A549 (cell line): Measurements from ENCODE around the gene UBASH3B. TPM values are rescaled to one million over a fixed set of nuclear protein-coding genes. Genes with fewer than 3 reads are reported as not detected.
A peak's percentile ranks its signal among the peaks of the same experiment; 100 is the strongest.

Experiments used
- ATAC-seq, 2 experiments: fragments of 200-7000 bp in 1 of 2; fragments of >200 bp in 1 of 2; cut with Nextera tagmentation in 1 of 2; cut with Tn5 transposase in 1 of 2; 3 replicates each; pipeline versions ENCODE4 v1.8.0 to v1.9.1; 2018 to 2020; ENCODE audit warnings: mild to moderate bottlenecking in 1 of 2, moderate library complexity in 1 of 2
- CTCF ChIA-PET: fragments of 300-600 bp; sonication (Branson Sonifier 250); formaldehyde crosslinking; extraction: SDS; loops from one replicate; lab custom pipeline; 2021; ENCODE audit warnings: antibody characterized with exemption, inconsistent platforms; lab: Yijun Ruan, JAX
- POLR2A ChIA-PET: fragments of 350-600 bp; formaldehyde crosslinking; extraction: SDS; loops from one replicate; lab custom pipeline; 2021; ENCODE audit warnings: antibody characterized with exemption, inconsistent platforms; lab: Yijun Ruan, JAX
- DNase-seq, 2 experiments: peaks; one replicate each; pipeline versions ENCODE4 v3.0.0 to v3.0.0-alpha.2; 2011 to 2016; ENCODE audit warnings: low read depth in 1 of 2, low spot score in 1 of 2
- FAIRE-seq: peaks from 2 replicates; lab custom pipeline; 2011; peaks lifted over from hg19 to GRCh38; lab: Jason Lieb, UNC
- H3K27ac ChIP-seq, 2 experiments: fragments of >200 bp; sonication (Bioruptor Twin); formaldehyde crosslinking; 3 replicates each; pipeline ENCODE4 v1.5.1; 2016 to 2017
- H3K4me1 ChIP-seq: fragments of >200 bp; sonication (Bioruptor Twin); formaldehyde crosslinking; 3 replicates; pipeline ENCODE4 v1.6.1; 2016
- H3K4me2 ChIP-seq: fragments of >200 bp; sonication (Bioruptor Twin); formaldehyde crosslinking; 3 replicates; pipeline ENCODE4 v1.6.1; 2016
- H3K4me3 ChIP-seq: fragments of >200 bp; sonication (Bioruptor Twin); formaldehyde crosslinking; 3 replicates; pipeline ENCODE4 v1.5.1; 2016
- H3K9me3 ChIP-seq: fragments of >200 bp; sonication (Bioruptor Twin); formaldehyde crosslinking; 3 replicates; pipeline ENCODE4 v1.6.1; 2016
- CBX2 ChIP-seq: fragments of 200-600 bp; sonication (generic); IDR thresholded peaks from 2 replicates; pipeline ENCODE4 v1.6.1; 2016; ENCODE audit warnings: low read depth, mild to moderate bottlenecking, borderline replicate concordance
- CBX8 ChIP-seq: fragments of 200-600 bp; sonication (generic); IDR thresholded peaks from 2 replicates; pipeline ENCODE4 v1.6.1; 2016
- CEBPB ChIP-seq, 2 experiments: fragments of >200 bp in 1 of 2; sonication (Bioruptor Twin) in 1 of 2; formaldehyde crosslinking in 1 of 2; IDR thresholded peaks; 2 replicates each; pipeline ENCODE4 v1.6.1; 2012 to 2016
- CHD4 ChIP-seq: fragments of 200-600 bp; sonication (generic); IDR thresholded peaks from 2 replicates; pipeline ENCODE4 v1.6.1; 2016; ENCODE audit warnings: antibody characterized with exemption, mild to moderate bottlenecking, borderline replicate concordance
- EHF ChIP-seq: fragments of 250-450 bp; sonication (Bioruptor Pico); IDR thresholded peaks from 2 replicates; pipeline ENCODE4 v1.5.0; 2020; ENCODE audit warnings: mild to moderate bottlenecking
- EP300 ChIP-seq, 2 experiments: fragments of >200 bp; sonication (Bioruptor Twin); formaldehyde crosslinking; IDR thresholded peaks; 2 replicates in 1 of 2; 3 replicates in 1 of 2; pipeline ENCODE4 v1.6.1; 2016 to 2017
- FOSB ChIP-seq: fragments of 250-450 bp; sonication (Bioruptor Pico); IDR thresholded peaks from 2 replicates; pipeline ENCODE4 v1.5.0; 2020; ENCODE audit warnings: mild to moderate bottlenecking, moderate library complexity
- FOXS1 ChIP-seq: fragments of 250-450 bp; sonication (Bioruptor Pico); IDR thresholded peaks from 2 replicates; pipeline ENCODE4 v1.5.0; 2020; ENCODE audit warnings: mild to moderate bottlenecking, moderate library complexity
- HDAC2 ChIP-seq: fragments of 200-600 bp; sonication (generic); IDR thresholded peaks from 2 replicates; pipeline ENCODE4 v1.6.1; 2016
- HEYL ChIP-seq: fragments of 250-450 bp; sonication (Bioruptor Pico); IDR thresholded peaks from 2 replicates; pipeline ENCODE4 v1.8.0; 2021; ENCODE audit warnings: mild to moderate bottlenecking, moderate library complexity
- JUN ChIP-seq, 2 experiments: fragments of >200 bp; sonication (Bioruptor Twin); formaldehyde crosslinking; IDR thresholded peaks; 2 replicates in 1 of 2; 3 replicates in 1 of 2; pipeline ENCODE4 v1.6.1; 2016 to 2017
- MYC ChIP-seq: IDR thresholded peaks from 2 replicates; pipeline ENCODE4 v1.6.1; 2012; ENCODE audit warnings: mild to moderate bottlenecking, inconsistent platforms, low read length, improper control_type of control experiment, borderline replicate concordance
- PHF8 ChIP-seq: fragments of 200-600 bp; sonication (generic); IDR thresholded peaks from 2 replicates; pipeline ENCODE4 v1.6.1; 2016; ENCODE audit warnings: low read depth, mild to moderate bottlenecking, antibody characterized with exemption, moderate library complexity, borderline replicate concordance
- RAD21 ChIP-seq, 2 experiments: fragments of >200 bp in 1 of 2; sonication (Bioruptor Twin) in 1 of 2; formaldehyde crosslinking in 1 of 2; IDR thresholded peaks in 1 of 2; conservative IDR thresholded peaks in 1 of 2; 2 replicates in 1 of 2; 3 replicates in 1 of 2; pipeline ENCODE4 v1.6.1; 2012 to 2018; ENCODE audit warnings: inconsistent platforms in 1 of 2
- RCOR1 ChIP-seq: fragments of 150-350 bp; IDR thresholded peaks from 2 replicates; pipeline ENCODE4 v1.6.1; 2014; ENCODE audit warnings: antibody characterized with exemption, low read length, low read depth
- RFX5 ChIP-seq: fragments of 450-650 bp; IDR thresholded peaks from 2 replicates; pipeline ENCODE4 v1.7.1; 2014; ENCODE audit warnings: antibody characterized with exemption, mild to moderate bottlenecking, moderate library complexity
- RNF2 ChIP-seq: fragments of 200-600 bp; sonication (generic); IDR thresholded peaks from 2 replicates; pipeline ENCODE4 v1.6.1; 2016; ENCODE audit warnings: low read depth, mild to moderate bottlenecking, antibody characterized with exemption, moderate library complexity, borderline replicate concordance
- SMC3 ChIP-seq: fragments of >200 bp; sonication (Bioruptor Twin); formaldehyde crosslinking; IDR thresholded peaks from 3 replicates; pipeline ENCODE4 v1.6.1; 2018; ENCODE audit warnings: inconsistent platforms
- SREBF2 ChIP-seq: fragments of 450-650 bp; IDR thresholded peaks from 2 replicates; pipeline ENCODE4 v1.6.1; 2014; ENCODE audit warnings: mild to moderate bottlenecking, moderate library complexity
- TP53 ChIP-seq: fragments of 250-450 bp; sonication (Bioruptor Pico); IDR thresholded peaks from 2 replicates; pipeline ENCODE4 v1.5.0; 2021; ENCODE audit warnings: mild to moderate bottlenecking, moderate library complexity
- ZC3H11A ChIP-seq: fragments of 450-650 bp; IDR thresholded peaks from 2 replicates; pipeline ENCODE4 v1.6.1; 2014; ENCODE audit warnings: antibody characterized with exemption, mild to moderate bottlenecking
- WGBS: methylation state at CpG from one replicate; pipeline ENCODE4 v1.1.6; 2017; ENCODE audit errors: missing lambda C conversion rate; 5-methylcytosine and 5-hydroxymethylcytosine counted together
- polyA plus RNA-seq, 4 experiments: library from polyadenylated mRNA; depleted of rRNA in 3 of 4; stranded (reverse); fragments of >200 nt; fragmentation: RNase III in 1 of 4; extraction: RNeasy Plus Mini Kit Qiagen cat#74134 plus additional on column Dnase treatment in 1 of 4; gene quantifications; 2 replicates in 3 of 4; 3 replicates in 1 of 4; pipeline ENCODE4 v1.2.3, GENCODE V29; 2011 to 2017
- TF ChIP-seq, protein P1 (sequence below): fragments of >200 bp; sonication (Bioruptor Twin); formaldehyde crosslinking; IDR thresholded peaks from 3 replicates; pipeline ENCODE4 v1.5.1; 2016
- TF ChIP-seq, protein P2 (sequence below): fragments of 200-600 bp; sonication (generic); IDR thresholded peaks from 2 replicates; pipeline ENCODE4 v1.6.1; 2016; ENCODE audit warnings: antibody characterized with exemption, mild to moderate bottlenecking, moderate library complexity
- TF ChIP-seq, protein P3 (sequence below): fragments of 250-450 bp; sonication (Bioruptor Pico); IDR thresholded peaks from 2 replicates; pipeline ENCODE4 v1.5.0; 2020; ENCODE audit warnings: low read depth, mild to moderate bottlenecking, moderate library complexity

Gene UBASH3B
- polyA plus RNA-seq, 2 of the 4 experiments (the other 2 are of a cell fraction): 33.4 to 43.0 TPM

DNA sequence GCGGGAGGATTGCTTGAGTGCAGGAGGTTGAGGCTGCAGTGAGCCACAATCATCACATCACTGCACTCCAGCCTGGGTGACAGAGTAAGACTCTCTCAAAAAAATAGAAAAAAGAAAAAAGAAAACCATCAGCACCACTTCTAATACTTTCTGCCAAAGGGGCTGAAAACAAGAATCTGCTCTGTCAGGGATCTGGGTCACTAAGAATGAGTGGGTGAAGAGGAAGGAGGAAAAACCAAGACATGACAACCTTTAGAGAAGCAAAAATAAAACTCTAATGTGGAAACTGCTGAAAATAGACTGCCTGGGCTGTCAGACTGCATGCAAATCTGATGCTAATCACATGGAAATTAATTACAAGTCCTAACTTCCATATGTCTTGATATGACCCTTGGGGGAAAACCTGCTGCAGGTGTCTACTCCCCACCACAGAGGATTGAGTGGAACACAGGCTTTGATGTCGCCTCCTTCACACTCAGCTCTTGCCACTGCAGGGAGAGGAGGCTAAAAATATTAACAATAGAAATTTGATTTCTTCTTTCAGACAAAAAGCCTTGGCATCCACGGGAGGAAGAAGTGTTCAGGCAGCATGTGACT, 120.3 kb downstream of the UBASH3B start:
- ChIA-PET POLR2A (no interaction called here), CTCF (interaction anchor here (1.0 to 1.7 kb wide), 4 partner anchors 25 to 196 kb away, joined by 3 to 7 read pairs (median 4); no protein-coding TSS in a partner anchor)
- peaks cover 51% of the 10 kb centered on the region for H3K4me1 ChIP-seq
- FAIRE-seq: no peak
- no peak overlapping the region for H3K4me2 ChIP-seq
- no peak for DNase-seq
- H3K27ac ChIP-seq: 0 out of 6 replicates have a peak overlapping the region, but pooled peaks of 1 of the 2 experiments have one; percentile 50
- ATAC-seq: no peak
- TF ChIP-seq CBX2: no peak
- no peak for TF ChIP-seq CEBPB (IDR thresholded peaks at IDR 0.05)
- no peak overlapping the region for H3K4me3 ChIP-seq
- WGBS: 77% methylated on average over 3 of the region's 3 CpGs
- no peaks in the 10 kb centered on the region for H3K9me3 ChIP-seq

DNA sequence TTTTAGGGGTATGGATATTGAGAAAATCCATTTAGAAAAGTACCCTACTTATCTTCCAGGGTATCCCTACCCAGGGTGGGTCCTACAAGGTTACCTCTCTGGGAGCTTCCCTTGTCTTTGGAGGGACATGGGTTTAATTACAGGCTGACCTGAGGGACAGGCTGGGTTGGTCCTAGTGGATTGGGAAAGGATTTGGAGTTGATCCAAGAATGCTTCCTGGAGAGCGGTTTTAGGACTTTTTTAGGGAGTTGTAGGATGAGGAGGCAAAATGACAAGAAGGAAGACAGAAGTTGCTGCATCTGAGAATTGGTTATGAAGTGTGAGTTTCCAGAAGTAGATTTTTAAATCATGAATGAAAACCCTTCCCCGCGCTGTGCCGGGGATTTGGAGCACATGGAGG, 121.0 kb downstream of the UBASH3B start:
- ATAC-seq: no peak
- 88% methylated on average over 4 of the region's 4 CpGs for WGBS
- Histone ChIP-seq H3K4me2 (no peak overlapping the region), H3K27ac (peak overlapping the region in 1 of 2 experiments; percentile 50; a peak in 1 of 6 replicates), H3K4me3 (no peak overlapping the region), H3K4me1 (peaks cover 54% of the 10 kb centered on the region), H3K9me3 (no peaks in the 10 kb centered on the region)
- ChIA-PET POLR2A (no interaction called here), CTCF (interaction anchor here (1.0 to 2.5 kb wide), 5 partner anchors 8 to 148 kb away, joined by 3 to 16 read pairs (median 4); no protein-coding TSS in a partner anchor)
- FAIRE-seq: no peak
- DNase-seq: no peak
- TF ChIP-seq CBX8 (no peak), HEYL (CRISPR knock-in tag) (no peak), EHF (CRISPR knock-in tag) (no peak), TP53 (CRISPR knock-in tag) (no peak), FOSB (CRISPR knock-in tag) (no peak), CBX2 (no peak), CHD4 (no peak), FOXS1 (CRISPR knock-in tag) (no peak)
- TF ChIP-seq, protein P1, sequence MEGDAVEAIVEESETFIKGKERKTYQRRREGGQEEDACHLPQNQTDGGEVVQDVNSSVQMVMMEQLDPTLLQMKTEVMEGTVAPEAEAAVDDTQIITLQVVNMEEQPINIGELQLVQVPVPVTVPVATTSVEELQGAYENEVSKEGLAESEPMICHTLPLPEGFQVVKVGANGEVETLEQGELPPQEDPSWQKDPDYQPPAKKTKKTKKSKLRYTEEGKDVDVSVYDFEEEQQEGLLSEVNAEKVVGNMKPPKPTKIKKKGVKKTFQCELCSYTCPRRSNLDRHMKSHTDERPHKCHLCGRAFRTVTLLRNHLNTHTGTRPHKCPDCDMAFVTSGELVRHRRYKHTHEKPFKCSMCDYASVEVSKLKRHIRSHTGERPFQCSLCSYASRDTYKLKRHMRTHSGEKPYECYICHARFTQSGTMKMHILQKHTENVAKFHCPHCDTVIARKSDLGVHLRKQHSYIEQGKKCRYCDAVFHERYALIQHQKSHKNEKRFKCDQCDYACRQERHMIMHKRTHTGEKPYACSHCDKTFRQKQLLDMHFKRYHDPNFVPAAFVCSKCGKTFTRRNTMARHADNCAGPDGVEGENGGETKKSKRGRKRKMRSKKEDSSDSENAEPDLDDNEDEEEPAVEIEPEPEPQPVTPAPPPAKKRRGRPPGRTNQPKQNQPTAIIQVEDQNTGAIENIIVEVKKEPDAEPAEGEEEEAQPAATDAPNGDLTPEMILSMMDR: no peak

DNA sequence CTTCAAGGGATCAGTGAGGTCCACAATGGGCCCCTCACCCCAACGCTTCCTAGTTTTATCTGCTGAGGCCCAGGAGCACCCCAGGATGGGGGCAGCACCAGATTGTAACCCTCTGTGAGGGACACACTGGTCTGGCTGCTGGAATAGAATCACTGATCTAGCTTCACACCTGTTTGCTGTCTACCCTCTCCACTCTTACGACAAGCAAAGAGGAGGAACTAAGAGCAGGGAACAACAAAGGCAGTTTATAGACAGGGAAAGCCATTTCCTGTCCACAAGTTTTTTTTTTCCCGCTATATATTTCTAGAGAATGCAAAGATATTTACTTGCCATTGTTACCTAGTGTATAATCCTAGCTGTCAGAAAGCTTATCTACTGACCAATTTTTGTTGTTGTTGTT, 121.8 kb downstream of the UBASH3B start:
- Histone ChIP-seq H3K4me2 (no peak overlapping the region), H3K4me1 (peaks cover 46% of the 10 kb centered on the region), H3K4me3 (no peak overlapping the region), H3K9me3 (no peaks in the 10 kb centered on the region), H3K27ac (peak overlapping the region in 1 of 2 experiments; percentile 50; a peak in 2 of 6 replicates)
- POLR2A ChIA-PET: no interaction called here
- ATAC-seq: no peak
- WGBS: 83% methylated on average over 3 of the region's 3 CpGs
- DNase-seq: no peak
- CTCF ChIA-PET: interaction anchor here (0.6 to 2.5 kb wide), 7 partner anchors 8 to 148 kb away, joined by 3 to 16 read pairs (median 4); partner anchors contain the start of gene UBASH3B
- no peak for FAIRE-seq
- TF ChIP-seq HDAC2: no peak
- no peak for TF ChIP-seq EP300 (IDR thresholded peaks at IDR 0.05)
- TF ChIP-seq RFX5: no peak
- no peak for TF ChIP-seq FOXS1 (CRISPR knock-in tag)
- no peak for TF ChIP-seq SMC3
- no peak for TF ChIP-seq RAD21 (conservative IDR thresholded peaks at IDR 0.05 in 1 of 2, IDR thresholded peaks at IDR 0.05 in 1 of 2)
- TF ChIP-seq SREBF2: no peak
- no peak for TF ChIP-seq JUN (IDR thresholded peaks at IDR 0.05)
- TF ChIP-seq ZC3H11A: no peak
- no peak for TF ChIP-seq PHF8

DNA sequence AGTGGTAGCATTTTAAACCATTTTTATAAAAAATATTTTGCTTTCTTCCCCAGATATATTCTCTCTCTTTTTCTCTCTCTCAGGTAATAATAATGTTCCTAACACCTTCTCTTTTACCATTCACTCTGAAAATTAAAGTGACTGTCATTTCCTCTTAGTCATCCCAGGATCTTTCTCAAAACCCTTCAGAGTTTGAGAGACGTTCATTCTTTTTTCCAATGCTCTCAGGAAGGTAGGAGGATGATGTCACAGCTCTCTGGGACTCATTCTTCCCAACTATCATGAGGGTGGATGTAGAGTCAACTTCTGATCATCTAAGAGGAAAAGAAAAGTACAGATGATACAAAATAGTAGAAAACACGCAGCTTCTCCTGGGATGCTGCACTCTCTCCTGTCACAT, 122.6 kb downstream of the UBASH3B start:
- no peak for ATAC-seq
- no peak for FAIRE-seq
- Histone ChIP-seq H3K4me3 (no peak overlapping the region), H3K27ac (no peak overlapping the region), H3K9me3 (no peaks in the 10 kb centered on the region), H3K4me1 (peaks cover 38% of the 10 kb centered on the region), H3K4me2 (no peak overlapping the region)
- 51% methylated on average over 2 of the region's 2 CpGs for WGBS
- POLR2A ChIA-PET: no interaction called here
- CTCF ChIA-PET: interaction anchor here (0.7 to 5.9 kb wide), 8 partner anchors 22 to 239 kb away, joined by 3 to 57 read pairs (median 4); partner anchors contain the start of gene UBASH3B
- peak in 1 of 2 experiments; percentile 11 for DNase-seq
- TF ChIP-seq MYC (no peak), RCOR1 (no peak), RNF2 (no peak), SREBF2 (no peak)
- TF ChIP-seq, protein P2, sequence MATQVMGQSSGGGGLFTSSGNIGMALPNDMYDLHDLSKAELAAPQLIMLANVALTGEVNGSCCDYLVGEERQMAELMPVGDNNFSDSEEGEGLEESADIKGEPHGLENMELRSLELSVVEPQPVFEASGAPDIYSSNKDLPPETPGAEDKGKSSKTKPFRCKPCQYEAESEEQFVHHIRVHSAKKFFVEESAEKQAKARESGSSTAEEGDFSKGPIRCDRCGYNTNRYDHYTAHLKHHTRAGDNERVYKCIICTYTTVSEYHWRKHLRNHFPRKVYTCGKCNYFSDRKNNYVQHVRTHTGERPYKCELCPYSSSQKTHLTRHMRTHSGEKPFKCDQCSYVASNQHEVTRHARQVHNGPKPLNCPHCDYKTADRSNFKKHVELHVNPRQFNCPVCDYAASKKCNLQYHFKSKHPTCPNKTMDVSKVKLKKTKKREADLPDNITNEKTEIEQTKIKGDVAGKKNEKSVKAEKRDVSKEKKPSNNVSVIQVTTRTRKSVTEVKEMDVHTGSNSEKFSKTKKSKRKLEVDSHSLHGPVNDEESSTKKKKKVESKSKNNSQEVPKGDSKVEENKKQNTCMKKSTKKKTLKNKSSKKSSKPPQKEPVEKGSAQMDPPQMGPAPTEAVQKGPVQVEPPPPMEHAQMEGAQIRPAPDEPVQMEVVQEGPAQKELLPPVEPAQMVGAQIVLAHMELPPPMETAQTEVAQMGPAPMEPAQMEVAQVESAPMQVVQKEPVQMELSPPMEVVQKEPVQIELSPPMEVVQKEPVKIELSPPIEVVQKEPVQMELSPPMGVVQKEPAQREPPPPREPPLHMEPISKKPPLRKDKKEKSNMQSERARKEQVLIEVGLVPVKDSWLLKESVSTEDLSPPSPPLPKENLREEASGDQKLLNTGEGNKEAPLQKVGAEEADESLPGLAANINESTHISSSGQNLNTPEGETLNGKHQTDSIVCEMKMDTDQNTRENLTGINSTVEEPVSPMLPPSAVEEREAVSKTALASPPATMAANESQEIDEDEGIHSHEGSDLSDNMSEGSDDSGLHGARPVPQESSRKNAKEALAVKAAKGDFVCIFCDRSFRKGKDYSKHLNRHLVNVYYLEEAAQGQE: no peak
- TF ChIP-seq, protein P3, sequence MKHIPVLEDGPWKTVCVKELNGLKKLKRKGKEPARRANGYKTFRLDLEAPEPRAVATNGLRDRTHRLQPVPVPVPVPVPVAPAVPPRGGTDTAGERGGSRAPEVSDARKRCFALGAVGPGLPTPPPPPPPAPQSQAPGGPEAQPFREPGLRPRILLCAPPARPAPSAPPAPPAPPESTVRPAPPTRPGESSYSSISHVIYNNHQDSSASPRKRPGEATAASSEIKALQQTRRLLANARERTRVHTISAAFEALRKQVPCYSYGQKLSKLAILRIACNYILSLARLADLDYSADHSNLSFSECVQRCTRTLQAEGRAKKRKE (CRISPR knock-in tag): no peak
